ENCODE results near the gene PRXL2A. TPM values are rescaled to one million over a fixed set of nuclear protein-coding genes. Genes with fewer than 3 reads are reported as not detected.

The PRXL2A gene
- total and polyA plus RNA-seq, 9 donors, result 62.1 to 86.7 (median 76.1) TPM

GRCh38 chr10:80459047-80459865 lies 50.9 kb downstream of the PRXL2A start:
- WGBS (ENCODE audit: insufficient coverage), result 55% methylated on average over 6 of the region's 9 CpGs
- no peaks in the 10 kb centered on the region for H3K36me3 ChIP-seq (ENCODE audit: control insufficient read depth, insufficient read depth, low read length)
- H3K9me3 ChIP-seq (replicated peaks; ENCODE audit: control insufficient read depth, low read depth, low read length), result no peaks in the 10 kb centered on the region
- no peaks in the 10 kb centered on the region for H3K27me3 ChIP-seq (ENCODE audit: control insufficient read depth, insufficient read depth, low read length)
- H3K4me1 ChIP-seq (ENCODE audit: control insufficient read depth, insufficient read depth, low read length), result peaks cover 88% of the 10 kb centered on the region
- H3K4me3 ChIP-seq (ENCODE audit: low read length), result no peak overlapping the region
- DNase-seq, result peak; percentile 73
- H3K27ac ChIP-seq (ENCODE audit: low read length), result peak overlapping the region; percentile 78

GRCh38 chr10:80460399-80461207 lies 52.3 kb downstream of the PRXL2A start:
- 42% methylated on average over 4 of the region's 6 CpGs for WGBS (ENCODE audit: insufficient coverage)

GRCh38 chr10:80461208-80462183 lies 53.1 kb downstream of the PRXL2A start:
- no peak overlapping the region for H3K4me3 ChIP-seq (ENCODE audit: low read length)
- H3K27ac ChIP-seq (ENCODE audit: low read length), result peak overlapping the region; percentile 73
- H3K27me3 ChIP-seq (ENCODE audit: control insufficient read depth, insufficient read depth, low read length), result no peaks in the 10 kb centered on the region
- DNase-seq, result no peak
- peaks cover 93% of the 10 kb centered on the region for H3K4me1 ChIP-seq (ENCODE audit: control insufficient read depth, insufficient read depth, low read length)
- H3K9me3 ChIP-seq (replicated peaks; ENCODE audit: control insufficient read depth, low read depth, low read length), result no peaks in the 10 kb centered on the region
- WGBS (ENCODE audit: insufficient coverage), result 79% methylated on average over 5 of the region's 8 CpGs
- no peaks in the 10 kb centered on the region for H3K36me3 ChIP-seq (ENCODE audit: control insufficient read depth, insufficient read depth, low read length)

More at GRCh38 chr10:80460399-80461207, 52.3 kb downstream of the PRXL2A start:
- peak; percentile 54 for DNase-seq
- Histone ChIP-seq H3K36me3 (ENCODE audit: control insufficient read depth, insufficient read depth, low read length) (no peaks in the 10 kb centered on the region), H3K27me3 (ENCODE audit: control insufficient read depth, insufficient read depth, low read length) (no peaks in the 10 kb centered on the region), H3K27ac (ENCODE audit: low read length) (no peak overlapping the region), H3K9me3 (replicated peaks; ENCODE audit: control insufficient read depth, low read depth, low read length) (no peaks in the 10 kb centered on the region), H3K4me3 (ENCODE audit: low read length) (no peak overlapping the region), H3K4me1 (ENCODE audit: control insufficient read depth, insufficient read depth, low read length) (peaks cover 93% of the 10 kb centered on the region)

GRCh38 chr10:80462299-80462980 lies 54.1 kb downstream of the PRXL2A start:
- H3K4me1 ChIP-seq (ENCODE audit: control insufficient read depth, insufficient read depth, low read length), result peaks cover 99% of the 10 kb centered on the region
- no peaks in the 10 kb centered on the region for H3K27me3 ChIP-seq (ENCODE audit: control insufficient read depth, insufficient read depth, low read length)
- no peaks in the 10 kb centered on the region for H3K36me3 ChIP-seq (ENCODE audit: control insufficient read depth, insufficient read depth, low read length)
- no peak overlapping the region for H3K4me3 ChIP-seq (ENCODE audit: low read length)
- no peaks in the 10 kb centered on the region for H3K9me3 ChIP-seq (replicated peaks; ENCODE audit: control insufficient read depth, low read depth, low read length)
- peak overlapping the region; percentile 73 for H3K27ac ChIP-seq (ENCODE audit: low read length)
- WGBS (ENCODE audit: insufficient coverage), result 25% methylated on average over 3 of the region's 7 CpGs
- DNase-seq, result peak; percentile 87

- H3K4me3 ChIP-seq (ENCODE audit: low read length), result no peak overlapping the region
- H3K9me3 ChIP-seq (replicated peaks; ENCODE audit: control insufficient read depth, low read depth, low read length), result no peaks in the 10 kb centered on the region
- no peaks in the 10 kb centered on the region for H3K27me3 ChIP-seq (ENCODE audit: control insufficient read depth, insufficient read depth, low read length)
- H3K36me3 ChIP-seq (ENCODE audit: control insufficient read depth, insufficient read depth, low read length), result no peaks in the 10 kb centered on the region
- DNase-seq, result peak; percentile 54
- peaks cover 94% of the 10 kb centered on the region for H3K4me1 ChIP-seq (ENCODE audit: control insufficient read depth, insufficient read depth, low read length)
- 29% methylated on average over 2 of the region's 5 CpGs for WGBS (ENCODE audit: insufficient coverage)
- peak overlapping the region; percentile 73 for H3K27ac ChIP-seq (ENCODE audit: low read length)
Measured at GRCh38 chr10:80462981-80463741, 54.8 kb downstream of the PRXL2A start.

GRCh38 chr10:80463868-80464267 lies 55.5 kb downstream of the PRXL2A start:
- H3K9me3 ChIP-seq (replicated peaks; ENCODE audit: control insufficient read depth, low read depth, low read length), result no peaks in the 10 kb centered on the region
- WGBS (ENCODE audit: insufficient coverage), result 85% methylated on average over 7 of the region's 10 CpGs
- no peaks in the 10 kb centered on the region for H3K27me3 ChIP-seq (ENCODE audit: control insufficient read depth, insufficient read depth, low read length)
- DNase-seq, result no peak
- peaks cover 90% of the 10 kb centered on the region for H3K4me1 ChIP-seq (ENCODE audit: control insufficient read depth, insufficient read depth, low read length)
- H3K4me3 ChIP-seq (ENCODE audit: low read length), result no peak overlapping the region
- H3K36me3 ChIP-seq (ENCODE audit: control insufficient read depth, insufficient read depth, low read length), result no peaks in the 10 kb centered on the region
- H3K27ac ChIP-seq (ENCODE audit: low read length), result peak overlapping the region; percentile 73

- Histone ChIP-seq H3K4me3 (ENCODE audit: low read length) (no peak overlapping the region), H3K27me3 (ENCODE audit: control insufficient read depth, insufficient read depth, low read length) (no peaks in the 10 kb centered on the region), H3K4me1 (ENCODE audit: control insufficient read depth, insufficient read depth, low read length) (peaks cover 87% of the 10 kb centered on the region), H3K27ac (ENCODE audit: low read length) (peak overlapping the region; percentile 73), H3K36me3 (ENCODE audit: control insufficient read depth, insufficient read depth, low read length) (peaks cover 2% of the 10 kb centered on the region), H3K9me3 (replicated peaks; ENCODE audit: control insufficient read depth, low read depth, low read length) (no peaks in the 10 kb centered on the region)
- WGBS (ENCODE audit: insufficient coverage), result 33% methylated on average over 12 of the region's 14 CpGs
- peak; percentile 74 for DNase-seq
Measured at GRCh38 chr10:80464557-80465450, 56.5 kb downstream of the PRXL2A start.

- Histone ChIP-seq H3K36me3 (ENCODE audit: control insufficient read depth, insufficient read depth, low read length) (peaks cover 6% of the 10 kb centered on the region), H3K27me3 (ENCODE audit: control insufficient read depth, insufficient read depth, low read length) (no peaks in the 10 kb centered on the region), H3K4me1 (ENCODE audit: control insufficient read depth, insufficient read depth, low read length) (peaks cover 80% of the 10 kb centered on the region), H3K4me3 (ENCODE audit: low read length) (no peak overlapping the region), H3K9me3 (replicated peaks; ENCODE audit: control insufficient read depth, low read depth, low read length) (no peaks in the 10 kb centered on the region), H3K27ac (ENCODE audit: low read length) (peak overlapping the region; percentile 73)
- DNase-seq, result no peak
- WGBS (ENCODE audit: insufficient coverage), result 73% methylated on average over 2 of the region's 3 CpGs
Measured at GRCh38 chr10:80465451-80465835, 57.1 kb downstream of the PRXL2A start.
